Stimulated activated CD8-positive, alpha-beta memory T cell treated with anti-CD3 and anti-CD28 coated beads, Interleukin-2, amount 100 ng/mL, for 1 hour (primary cell): ENCODE data around the gene COX7A1.

ENCODE experiments used
- DNase-seq, 2 donors: peaks; one replicate each; pipeline ENCODE4 v3.0.0-alpha.2; 2020; ENCODE audit warnings: low read depth in 2 of 2

Gene COX7A1

GRCh38 chr19:36112678-36113077, 39.6 kb downstream of the COX7A1 start:
- no peak for DNase-seq

GRCh38 chr19:36111200-36111539, 41.1 kb downstream of the COX7A1 start:
- no peak for DNase-seq

GRCh38 chr19:36110487-36111199, 41.6 kb downstream of the COX7A1 start, which contains the start of gene OVOL3:
Gene OVOL3, plus strand, starts transcription at chr19:36111143. Its CDS starts 60 bp downstream, at chr19:36111203.
- DNase-seq, result no peak

GRCh38 chr19:36108684-36109083, 43.6 kb downstream of the COX7A1 start:
- DNase-seq, result no peak

GRCh38 chr19:36106991-36107390, 45.3 kb downstream of the COX7A1 start:
- no peak for DNase-seq

- no peak for DNase-seq
Observed at GRCh38 chr19:36106441-36106840, 45.8 kb downstream of the COX7A1 start.

- DNase-seq, result no peak
Observed at GRCh38 chr19:36103842-36104552, 48.2 kb downstream of the COX7A1 start.

- DNase-seq, result no peak
Observed at GRCh38 chr19:36103040-36103626, 49.1 kb downstream of the COX7A1 start.

- no peak for DNase-seq
Observed at GRCh38 chr19:36101550-36102327, 50.5 kb downstream of the COX7A1 start.
